Activated CD4-positive, alpha-beta T cell treated with anti-CD3 and anti-CD28 coated beads for 4 hours (primary cell): ENCODE measurements around the gene NF1.
A peak's percentile ranks its signal among the peaks of the same experiment; 100 is the strongest.
"Not testable (repeated sequence)": the region's sequence is repeated elsewhere in the genome, so short reads cannot be mapped to it uniquely, and the experiment has no call there.

Experiments used
- DNase-seq, 2 donors: peaks; one replicate each; pipeline ENCODE4 v3.0.0-alpha.2; 2020

NF1 gene

GRCh38 chr17:31308372-31309334 lies 213.9 kb downstream of the NF1 start:
- no peak for DNase-seq

- DNase-seq: no peak
Observed at GRCh38 chr17:31309556-31309955, 214.8 kb downstream of the NF1 start.

- DNase-seq: peak; percentile 50 to 57
Observed at GRCh38 chr17:31310260-31310659, 215.5 kb downstream of the NF1 start.

- DNase-seq: no peak
Observed at GRCh38 chr17:31310886-31311285, 216.1 kb downstream of the NF1 start.

- DNase-seq: no peak
Observed at GRCh38 chr17:31311526-31311925, 216.7 kb downstream of the NF1 start.

- peak; percentile 36 to 41 for DNase-seq
Observed at GRCh38 chr17:31312223-31312622, 217.4 kb downstream of the NF1 start.

- DNase-seq: peak; percentile 13 to 37
Observed at GRCh38 chr17:31313982-31314781, 219.4 kb downstream of the NF1 start, which contains the start of gene EVI2B. Gene EVI2B, minus strand, starts transcription at chr17:31314054. Its CDS starts 8,445 bp downstream, at chr17:31305609.

GRCh38 chr17:31314782-31315100 lies 220.0 kb downstream of the NF1 start:
- no peak for DNase-seq

GRCh38 chr17:31318298-31318801 lies 223.6 kb downstream of the NF1 start:
- peak; percentile 41 to 46 for DNase-seq

- no peak for DNase-seq
Observed at GRCh38 chr17:31318851-31319661, 224.3 kb downstream of the NF1 start.

- no peak for DNase-seq
Observed at GRCh38 chr17:31320241-31320640, 225.5 kb downstream of the NF1 start.

GRCh38 chr17:31320791-31321190 lies 226.0 kb downstream of the NF1 start:
- no peak for DNase-seq

- peak; percentile 77 to 80 for DNase-seq
Observed at GRCh38 chr17:31321481-31321880, 226.7 kb downstream of the NF1 start, which contains the start of gene EVI2A. Gene EVI2A, minus strand, starts transcription at chr17:31321622. Its CDS starts 2,609 bp downstream, at chr17:31319013.

GRCh38 chr17:31321966-31322365 lies 227.2 kb downstream of the NF1 start:
- no peak for DNase-seq

GRCh38 chr17:31323551-31323950 lies 228.8 kb downstream of the NF1 start:
- no peak for DNase-seq

- DNase-seq: no peak
Observed at GRCh38 chr17:31327534-31328159, 232.9 kb downstream of the NF1 start.

- no peak for DNase-seq
Observed at GRCh38 chr17:31328160-31328535, 233.4 kb downstream of the NF1 start.

- no peak for DNase-seq
Observed at GRCh38 chr17:31329221-31329620, 234.4 kb downstream of the NF1 start.

GRCh38 chr17:31339906-31340661 lies 245.3 kb downstream of the NF1 start:
- DNase-seq: no peak

- not testable (repeated sequence) for DNase-seq
Observed at GRCh38 chr17:31345191-31345747, 250.5 kb downstream of the NF1 start.

- no peak for DNase-seq
Observed at GRCh38 chr17:31349454-31349853, 254.7 kb downstream of the NF1 start.
